ENCODE results near the gene NWD2.

GRCh38 chr4:37216209-37216608 is 28.3 kb upstream of the NWD2 start:
- no peak for TF ChIP-seq CTCF (IDR thresholded peaks at IDR 0.05)
- TF ChIP-seq POLR2A (IDR thresholded peaks at IDR 0.05): no peak
- no peak for TF ChIP-seq POLR2AphosphoS5 (IDR thresholded peaks at IDR 0.05)
